NCI-H748 (cell line): Measurements from ENCODE around the gene PPP6R3.

ENCODE experiments used
- DNase-seq: peaks from one replicate; lab custom pipeline; 2025; ENCODE audit not compliant: unreplicated experiment; lab: John Stamatoyannopoulos, UW

The PPP6R3 gene

DNA sequence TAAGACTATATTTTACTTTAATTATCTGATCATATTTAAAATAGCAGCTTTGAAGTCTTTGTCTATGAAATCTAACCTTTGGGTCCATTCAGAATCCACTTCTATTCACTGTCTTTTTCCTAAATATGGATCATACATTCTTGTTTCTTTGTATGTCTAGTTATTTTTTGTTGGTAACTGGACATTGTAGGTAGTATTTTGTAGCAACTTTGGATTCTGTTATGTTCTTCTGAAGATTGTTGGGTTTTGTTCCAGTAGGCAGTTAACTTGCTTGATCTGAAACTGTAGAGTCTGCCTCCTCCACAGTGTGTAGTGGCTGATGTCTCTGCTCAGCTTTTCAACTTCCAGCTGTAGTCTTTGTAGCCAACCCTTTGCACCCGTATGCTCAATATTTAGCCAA lies 186.3 kb downstream of the PPP6R3 start:
- no peak for DNase-seq

- no peak for DNase-seq
Observed at GRCh38 chr11:68649851-68650555, 189.5 kb downstream of the PPP6R3 start.

- no peak for DNase-seq
Observed at GRCh38 chr11:68650801-68651200, 190.2 kb downstream of the PPP6R3 start.

DNA sequence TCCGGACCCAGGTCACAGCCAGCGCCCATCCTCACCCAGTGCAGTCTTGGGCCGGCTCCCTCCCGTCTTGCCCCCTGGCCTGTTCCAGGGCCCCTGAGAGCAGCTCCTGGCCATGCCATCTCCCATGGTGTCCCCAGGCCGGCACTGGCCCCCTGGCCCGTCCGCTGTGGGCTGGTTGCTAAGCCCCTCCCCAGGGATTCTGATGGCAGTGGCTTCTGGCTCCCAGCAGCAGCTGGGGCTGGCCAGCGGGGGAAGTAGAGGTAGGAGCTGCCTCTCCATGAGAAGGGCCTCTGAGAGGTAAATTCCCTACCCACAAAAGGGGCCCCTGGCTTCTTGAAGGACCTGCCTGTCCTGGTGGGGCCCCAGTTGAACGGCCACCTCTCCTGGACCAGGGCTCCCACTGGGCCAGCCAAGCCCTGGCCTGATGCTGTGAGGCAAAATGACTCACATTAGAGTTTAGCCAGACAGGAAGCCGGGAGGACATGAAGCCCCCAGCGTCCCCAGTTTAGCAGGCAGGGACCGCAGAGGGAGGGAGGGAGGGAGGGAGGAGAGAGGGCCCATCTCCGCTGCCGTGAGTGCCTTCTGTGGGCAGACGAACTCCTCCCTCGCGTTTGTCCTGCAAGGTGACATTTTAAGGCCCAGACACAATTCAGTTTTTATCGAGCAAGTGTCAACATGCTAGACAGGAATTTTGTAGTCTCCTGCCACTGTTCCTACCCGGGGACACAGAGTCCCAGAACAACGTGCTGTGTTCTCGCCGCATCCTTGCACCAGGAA lies 190.8 kb downstream of the PPP6R3 start:
- DNase-seq = no peak

DNA sequence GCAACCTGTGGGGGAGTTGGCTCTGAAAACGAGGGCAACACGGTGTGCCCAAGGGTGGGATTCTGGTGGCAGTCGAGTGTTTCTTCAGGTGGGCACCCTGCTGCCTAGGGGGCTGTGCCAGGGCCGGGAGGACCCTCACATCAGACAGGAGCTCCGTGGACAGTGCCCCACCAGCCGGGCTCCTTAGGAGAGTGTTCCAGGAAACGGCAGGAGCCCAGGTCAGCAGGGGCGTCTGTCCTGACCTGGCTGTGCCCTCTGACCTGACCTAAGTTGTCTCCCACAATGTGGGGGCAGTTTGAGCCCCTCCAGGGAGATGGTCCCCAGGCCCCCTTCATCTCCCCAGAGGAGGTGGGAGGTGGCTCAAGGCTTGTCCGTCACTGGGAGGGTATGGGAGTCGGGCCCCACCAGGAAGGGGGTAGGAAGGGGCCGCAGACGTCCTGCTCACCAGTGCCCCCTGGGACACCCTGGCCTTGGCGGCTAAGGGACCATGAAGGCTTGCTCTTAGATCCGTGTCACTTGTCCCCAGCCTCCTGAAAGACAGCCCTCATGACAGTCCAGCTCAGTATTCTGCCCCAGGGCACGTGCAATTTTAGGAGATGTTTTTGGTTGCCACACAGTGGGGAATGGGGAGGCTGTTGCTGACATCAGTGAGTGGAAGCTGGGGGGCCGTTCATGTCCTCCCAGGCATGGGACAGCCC lies 191.6 kb downstream of the PPP6R3 start:
- DNase-seq = no peak

DNA sequence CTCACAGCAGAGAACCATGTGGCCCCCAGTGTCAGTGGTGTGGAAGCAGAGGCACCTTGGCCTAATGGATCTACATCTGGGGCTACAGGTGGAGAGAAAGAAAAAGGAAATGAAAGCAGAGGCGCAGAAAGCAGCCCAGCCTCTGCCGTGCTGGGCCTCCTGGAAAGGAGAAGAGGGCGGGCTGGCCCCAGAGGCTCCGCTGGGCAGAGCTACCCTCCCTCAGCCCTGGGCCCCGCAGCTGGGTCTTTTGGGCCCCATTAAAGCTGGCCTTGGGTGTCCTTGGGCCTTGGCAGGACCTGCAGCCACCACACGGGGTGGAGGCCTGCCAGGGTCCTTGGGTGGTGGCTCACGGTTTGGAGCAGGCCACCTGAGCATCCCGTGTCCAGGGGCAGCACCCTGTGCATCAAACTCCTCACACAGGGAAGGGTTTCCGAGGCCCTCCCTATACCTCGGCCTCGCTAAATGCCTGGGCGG lies 192.2 kb downstream of the PPP6R3 start:
- DNase-seq = no peak

GRCh38 chr11:68653486-68654430 lies 193.2 kb downstream of the PPP6R3 start:
- DNase-seq = no peak

DNA sequence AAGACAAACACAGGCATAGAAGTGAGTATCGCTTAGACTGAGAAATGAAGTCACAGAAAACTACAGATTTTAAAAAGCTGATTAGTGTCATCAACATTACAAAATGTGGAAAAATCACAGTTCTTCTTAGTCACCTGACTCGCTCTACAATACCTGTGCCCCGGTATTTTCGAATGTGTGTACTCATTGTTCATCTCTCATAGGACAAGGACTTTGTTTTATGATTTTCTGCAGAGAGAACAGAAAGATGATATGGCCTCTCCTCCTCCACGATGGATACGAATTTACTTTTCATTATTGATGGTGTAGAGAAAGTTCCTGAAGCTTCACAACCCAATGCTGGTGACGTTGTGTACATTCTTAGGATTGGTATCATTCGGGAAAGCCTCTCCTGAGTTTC lies 194.4 kb downstream of the PPP6R3 start:
- no peak for DNase-seq

DNA sequence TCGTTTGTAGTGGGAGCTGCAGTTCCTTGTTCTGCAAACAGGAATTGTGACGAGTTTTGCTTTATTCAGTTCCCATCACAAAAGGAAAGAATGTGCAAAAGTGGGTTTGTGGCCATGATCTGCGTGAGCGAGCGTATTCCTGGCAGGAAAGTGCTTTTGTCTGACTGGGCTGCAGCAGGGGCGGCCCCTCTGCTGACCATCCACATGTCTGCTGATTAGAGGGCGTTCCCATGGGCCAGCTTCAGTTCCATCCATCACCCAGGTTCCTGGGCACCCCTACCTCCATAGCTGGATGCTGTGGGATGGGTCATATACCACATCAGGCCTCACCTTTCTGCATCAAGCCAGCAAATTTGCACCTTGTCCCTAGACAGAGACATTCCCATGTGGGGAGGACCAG lies 194.9 kb downstream of the PPP6R3 start:
- no peak for DNase-seq

- no peak for DNase-seq
Observed at GRCh38 chr11:68655806-68656205, 195.3 kb downstream of the PPP6R3 start.

- no peak for DNase-seq
Observed at GRCh38 chr11:68657021-68657780, 196.6 kb downstream of the PPP6R3 start.

DNA sequence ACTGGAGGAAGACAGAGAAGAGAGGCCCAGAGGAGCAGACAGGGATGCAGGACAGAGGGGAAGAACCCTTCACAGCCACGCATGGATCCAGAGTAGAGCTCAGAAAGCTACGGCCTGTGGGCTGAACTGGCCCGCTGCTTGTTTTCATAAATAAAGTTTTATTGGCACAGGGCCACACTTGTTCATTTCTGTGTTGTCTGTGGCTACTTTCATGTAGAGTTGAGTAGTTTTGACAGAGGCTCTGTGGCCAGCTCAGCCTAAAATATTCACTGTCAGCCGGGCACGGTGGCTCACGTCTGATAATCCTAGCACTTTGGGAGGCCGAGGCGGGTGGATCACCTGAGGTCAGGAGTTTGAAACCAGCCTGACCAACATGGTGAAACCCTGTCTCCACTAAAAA lies 197.5 kb downstream of the PPP6R3 start:
- no peak for DNase-seq

DNA sequence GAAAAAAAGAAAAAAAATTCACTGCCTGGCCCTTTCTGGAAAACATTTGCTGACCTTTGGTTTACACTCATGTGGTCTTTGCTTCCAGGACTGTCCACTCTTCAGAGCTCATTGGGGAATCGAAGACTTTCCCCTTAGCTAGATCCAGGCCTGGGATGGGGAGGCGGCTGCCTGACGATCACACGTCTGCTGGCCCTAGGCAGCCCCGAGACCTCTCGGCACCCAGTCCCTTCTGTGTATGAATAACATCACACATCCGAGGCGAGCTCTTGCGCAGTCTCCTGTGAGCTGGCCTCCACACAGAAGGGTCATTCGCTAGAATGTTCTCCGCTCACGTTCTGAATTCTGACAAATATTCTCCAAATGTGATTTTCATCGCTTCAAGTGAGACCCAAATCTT lies 198.1 kb downstream of the PPP6R3 start:
- no peak for DNase-seq

- peak; percentile 98 for DNase-seq
Observed at GRCh38 chr11:68659158-68659921, 198.8 kb downstream of the PPP6R3 start.

DNA sequence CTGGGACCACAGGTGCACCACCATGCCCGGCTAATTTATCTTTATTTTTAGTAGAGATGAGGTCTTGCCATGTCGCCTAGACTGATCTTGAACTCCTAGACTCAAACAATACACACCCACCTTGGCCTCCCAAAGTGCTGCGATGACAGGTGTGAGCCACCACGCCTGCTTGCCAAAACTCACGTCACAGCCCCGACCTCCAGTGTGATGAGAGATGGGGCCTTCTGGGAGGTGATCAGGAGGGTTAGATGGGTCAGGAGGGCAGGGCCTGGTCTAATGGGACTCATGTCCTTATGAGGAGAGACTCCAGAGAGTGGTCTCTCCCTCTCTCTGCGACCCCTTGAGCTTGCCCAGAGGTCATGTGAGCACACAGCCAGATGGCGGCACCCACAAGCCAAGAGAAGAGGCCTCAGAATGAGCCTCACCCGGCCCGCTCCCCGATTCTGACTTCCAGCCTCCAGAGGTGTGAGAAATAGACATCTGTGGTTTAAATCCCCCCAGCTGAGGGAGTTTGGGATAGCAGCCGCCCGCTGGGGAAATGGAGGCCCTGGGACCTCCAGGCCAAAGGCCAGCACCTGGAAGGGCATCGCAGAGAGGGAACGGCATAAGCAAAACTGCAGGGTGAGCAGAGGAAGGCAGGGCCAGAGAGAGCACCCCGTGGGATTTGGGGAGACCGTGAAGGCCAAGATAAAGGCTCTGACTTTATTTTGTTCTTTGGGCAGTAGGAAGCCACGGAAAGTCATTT lies 199.7 kb downstream of the PPP6R3 start:
- DNase-seq = no peak

DNA sequence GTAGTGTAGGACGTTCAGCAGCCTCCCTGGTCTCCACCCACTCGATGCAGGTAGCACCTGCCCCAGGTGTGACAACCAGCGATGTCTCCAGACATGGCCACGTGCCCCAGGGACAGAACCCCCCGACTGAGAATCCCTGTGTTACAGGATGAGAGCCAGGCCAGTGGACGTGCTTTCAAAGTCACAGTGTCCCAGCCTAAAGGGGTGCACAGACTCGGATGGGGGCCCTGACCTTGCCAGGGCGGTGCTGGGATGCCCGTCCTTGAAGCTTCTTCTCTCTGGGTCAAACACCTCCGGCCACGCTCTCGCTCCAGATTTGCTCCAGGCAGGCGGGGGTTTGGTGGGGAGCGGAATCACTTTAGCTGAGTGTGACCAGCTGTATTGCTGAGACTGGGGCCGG lies 200.5 kb downstream of the PPP6R3 start:
- DNase-seq = no peak

- no peak for DNase-seq
Observed at GRCh38 chr11:68661697-68662603, 201.4 kb downstream of the PPP6R3 start.
